ENCODE results near the gene DLAT.
"Not testable (repeated sequence)": the region's sequence is repeated elsewhere in the genome, so short reads cannot be mapped to it uniquely, and the experiment has no call there.

The DLAT gene

GRCh38 chr11:112087212-112087611 is 62.0 kb downstream of the DLAT start:
- Histone ChIP-seq H3K4me3 (ENCODE audit: low read depth, low read length) (peak overlapping the region; percentile 84), H3K27me3 (ENCODE audit: control insufficient read depth, insufficient read depth, low read length) (no peaks in the 10 kb centered on the region), H3K9me3 (ENCODE audit: control insufficient read depth, insufficient read depth, low read depth, low read length) (no peaks in the 10 kb centered on the region), H3K9ac (ENCODE audit: low read length) (peak overlapping the region; percentile 93), H3K4me1 (ENCODE audit: control insufficient read depth, insufficient read depth, low read length) (no peaks in the 10 kb centered on the region; the same call in 1 of the 2 replicates), H3K27ac (ENCODE audit: low read depth, low read length) (peak overlapping the region; percentile 27; the same call in 1 of the 2 replicates), H3K36me3 (ENCODE audit: control insufficient read depth, insufficient read depth, low read length) (peaks cover 80% of the 10 kb centered on the region)

- not testable (repeated sequence) for H3K27me3 ChIP-seq (ENCODE audit: control insufficient read depth, insufficient read depth, low read length); H3K27ac ChIP-seq (ENCODE audit: low read depth, low read length); H3K9ac ChIP-seq (ENCODE audit: low read length); H3K4me1 ChIP-seq (ENCODE audit: control insufficient read depth, insufficient read depth, low read length); H3K9me3 ChIP-seq (ENCODE audit: control insufficient read depth, insufficient read depth, low read depth, low read length); H3K4me3 ChIP-seq (ENCODE audit: low read depth, low read length)
- H3K36me3 ChIP-seq (ENCODE audit: control insufficient read depth, insufficient read depth, low read length) = peaks cover 59% of the 10 kb centered on the region
Observed at GRCh38 chr11:112095302-112095701, 70.1 kb downstream of the DLAT start.

GRCh38 chr11:112096194-112096593 is 71.0 kb downstream of the DLAT start:
- Histone ChIP-seq H3K9me3 (ENCODE audit: control insufficient read depth, insufficient read depth, low read depth, low read length) (no peaks in the 10 kb centered on the region), H3K9ac (ENCODE audit: low read length) (no peak overlapping the region), H3K36me3 (ENCODE audit: control insufficient read depth, insufficient read depth, low read length) (peaks cover 51% of the 10 kb centered on the region), H3K27ac (ENCODE audit: low read depth, low read length) (no peak overlapping the region), H3K27me3 (ENCODE audit: control insufficient read depth, insufficient read depth, low read length) (no peaks in the 10 kb centered on the region), H3K4me1 (ENCODE audit: control insufficient read depth, insufficient read depth, low read length) (no peaks in the 10 kb centered on the region), H3K4me3 (ENCODE audit: low read depth, low read length) (no peak overlapping the region)

GRCh38 chr11:112097734-112098528 is 72.7 kb downstream of the DLAT start:
- peaks cover 34% of the 10 kb centered on the region for H3K36me3 ChIP-seq (ENCODE audit: control insufficient read depth, insufficient read depth, low read length)
- H3K27me3 ChIP-seq (ENCODE audit: control insufficient read depth, insufficient read depth, low read length) = no peaks in the 10 kb centered on the region
- no peak overlapping the region for H3K27ac ChIP-seq (ENCODE audit: low read depth, low read length)
- no peak overlapping the region for H3K4me3 ChIP-seq (ENCODE audit: low read depth, low read length)
- no peaks in the 10 kb centered on the region for H3K4me1 ChIP-seq (ENCODE audit: control insufficient read depth, insufficient read depth, low read length)
- H3K9me3 ChIP-seq (ENCODE audit: control insufficient read depth, insufficient read depth, low read depth, low read length) = no peaks in the 10 kb centered on the region
- no peak overlapping the region for H3K9ac ChIP-seq (ENCODE audit: low read length)

- H3K4me3 ChIP-seq (ENCODE audit: low read depth, low read length) = no peak overlapping the region
- H3K9ac ChIP-seq (ENCODE audit: low read length) = no peak overlapping the region
- no peak overlapping the region for H3K27ac ChIP-seq (ENCODE audit: low read depth, low read length)
- H3K4me1 ChIP-seq (ENCODE audit: control insufficient read depth, insufficient read depth, low read length) = no peaks in the 10 kb centered on the region
- no peaks in the 10 kb centered on the region for H3K9me3 ChIP-seq (ENCODE audit: control insufficient read depth, insufficient read depth, low read depth, low read length)
- peaks cover 16% of the 10 kb centered on the region for H3K36me3 ChIP-seq (ENCODE audit: control insufficient read depth, insufficient read depth, low read length)
- H3K27me3 ChIP-seq (ENCODE audit: control insufficient read depth, insufficient read depth, low read length) = no peaks in the 10 kb centered on the region
Observed at GRCh38 chr11:112100462-112100861, 75.3 kb downstream of the DLAT start.

- Histone ChIP-seq H3K9me3 (ENCODE audit: control insufficient read depth, insufficient read depth, low read depth, low read length) (no peaks in the 10 kb centered on the region), H3K4me1 (ENCODE audit: control insufficient read depth, insufficient read depth, low read length) (no peaks in the 10 kb centered on the region), H3K4me3 (ENCODE audit: low read depth, low read length) (no peak overlapping the region), H3K9ac (ENCODE audit: low read length) (no peak overlapping the region), H3K27me3 (ENCODE audit: control insufficient read depth, insufficient read depth, low read length) (no peaks in the 10 kb centered on the region), H3K36me3 (ENCODE audit: control insufficient read depth, insufficient read depth, low read length) (no peaks in the 10 kb centered on the region), H3K27ac (ENCODE audit: low read depth, low read length) (no peak overlapping the region)
Observed at GRCh38 chr11:112103446-112103845, 78.2 kb downstream of the DLAT start.

- Histone ChIP-seq H3K36me3 (ENCODE audit: control insufficient read depth, insufficient read depth, low read length) (no peaks in the 10 kb centered on the region), H3K9me3 (ENCODE audit: control insufficient read depth, insufficient read depth, low read depth, low read length) (no peaks in the 10 kb centered on the region), H3K27ac (ENCODE audit: low read depth, low read length) (no peak overlapping the region), H3K27me3 (ENCODE audit: control insufficient read depth, insufficient read depth, low read length) (no peaks in the 10 kb centered on the region), H3K9ac (ENCODE audit: low read length) (no peak overlapping the region), H3K4me3 (ENCODE audit: low read depth, low read length) (no peak overlapping the region), H3K4me1 (ENCODE audit: control insufficient read depth, insufficient read depth, low read length) (no peaks in the 10 kb centered on the region)
Observed at GRCh38 chr11:112106070-112106469, 80.9 kb downstream of the DLAT start.

All from HUES6 (cell line).